OCI-LY7 (cell line): Measurements from ENCODE around the gene KCNQ1. TPM values are rescaled to one million over a fixed set of nuclear protein-coding genes. Genes with fewer than 3 reads are reported as not detected.
A peak's percentile ranks its signal among the peaks of the same experiment; 100 is the strongest.

ENCODE experiments used
- BruUV-seq: library from RNA; stranded (reverse); fragments of 400-500 nt; replicated peaks from 2 replicates; lab custom pipeline; 2021; lab: Mats Ljungman, UMichigan
- CTCF ChIA-PET: fragments of 300-600 bp; sonication (Branson Sonifier 250); formaldehyde crosslinking; loops from one replicate; lab custom pipeline; 2022; ENCODE audit warnings: antibody characterized with exemption; ENCODE audit not compliant: unreplicated experiment; lab: Charles Lee
- POLR2A ChIA-PET: fragments of 300-600 bp; sonication (Branson Sonifier 250); formaldehyde crosslinking; loops from one replicate; lab custom pipeline; 2022; ENCODE audit warnings: antibody characterized with exemption; lab: Charles Lee
- DNase-seq: peaks from one replicate; pipeline ENCODE4 v3.0.0-alpha.2; 2015; ENCODE audit warnings: low spot score
- H2AFZ ChIP-seq: fragments of 200-600 bp; sonication (generic), shearing (Covaris generic); 2 replicates; pipeline ENCODE4 v1.6.1; 2014; ENCODE audit warnings: mild to moderate bottlenecking, antibody characterized with exemption, low read length, moderate library complexity
- H3K27ac ChIP-seq: fragments of 200-600 bp; sonication (generic); 2 replicates; pipeline ENCODE4 v1.5.1; 2014; ENCODE audit warnings: mixed run types, low read depth, mild to moderate bottlenecking, moderate library complexity, low read length, inconsistent platforms; ENCODE audit not compliant: poor library complexity, severe bottlenecking
- H3K36me3 ChIP-seq: fragments of 200-600 bp; sonication (generic); 2 replicates; pipeline ENCODE4 v1.6.1; 2014; ENCODE audit warnings: mild to moderate bottlenecking, antibody characterized with exemption, low read length, moderate library complexity, mixed read lengths; ENCODE audit not compliant: insufficient read depth
- H3K4me1 ChIP-seq: fragments of 200-600 bp; sonication (generic); 2 replicates; pipeline ENCODE4 v1.5.1; 2014; ENCODE audit warnings: mild to moderate bottlenecking, low read length; ENCODE audit not compliant: insufficient read depth, poor library complexity, severe bottlenecking
- H3K4me2 ChIP-seq: fragments of 200-600 bp; sonication (generic); 2 replicates; pipeline ENCODE4 v1.6.1; 2014; ENCODE audit warnings: mild to moderate bottlenecking, low read length
- H3K4me3 ChIP-seq: fragments of 200-600 bp; sonication (generic); 2 replicates; pipeline ENCODE4 v1.5.1; 2014; ENCODE audit warnings: mild to moderate bottlenecking, low read depth, low read length; ENCODE audit not compliant: poor library complexity, severe bottlenecking
- H3K79me2 ChIP-seq: fragments of 200-600 bp; sonication (generic); 2 replicates; pipeline ENCODE4 v1.6.1; 2016; ENCODE audit warnings: low read depth, mild to moderate bottlenecking, low read length, moderate library complexity, mixed read lengths; ENCODE audit not compliant: insufficient read depth
- H3K9me2 ChIP-seq: fragments of 200-600 bp; sonication (generic); 2 replicates; pipeline ENCODE4 v1.6.1; 2016; ENCODE audit warnings: mild to moderate bottlenecking, low read length, mixed read lengths; ENCODE audit not compliant: insufficient read depth
- H3K9me3 ChIP-seq: fragments of 200-600 bp; sonication (generic); 2 replicates; pipeline ENCODE4 v1.6.1; 2014; ENCODE audit warnings: mild to moderate bottlenecking, mixed run types, low read length, mixed read lengths
- H4K20me1 ChIP-seq: fragments of 200-600 bp; sonication (generic); 2 replicates; pipeline ENCODE4 v1.6.1; 2014; ENCODE audit warnings: mild to moderate bottlenecking, antibody characterized with exemption, low read length, moderate library complexity, mixed read lengths; ENCODE audit not compliant: insufficient read depth
- EZH2phosphoT487 ChIP-seq: fragments of 200-600 bp; sonication (generic); IDR thresholded peaks from 2 replicates; pipeline ENCODE4 v1.6.1; 2018; ENCODE audit warnings: low read depth, borderline replicate concordance, mild to moderate bottlenecking, mixed run types, antibody characterized with exemption, low read length, moderate library complexity, mixed read lengths
- intact Hi-C: fragments of 100-400 bp; cut with micrococcal nuclease; formaldehyde crosslinking; loops from one replicate; pipeline ENCODE4 v1.10.0; 2022; ENCODE audit not compliant: unreplicated experiment
- total RNA-seq, 2 experiments: library from RNA; depleted of rRNA in 1 of 2; stranded (reverse); fragments of >200 nt in 1 of 2; shearing (Covaris generic) in 1 of 2; gene quantifications; 2 replicates each; pipeline ENCODE4 v1.2.3, GENCODE V29; 2014 to 2022
- TF ChIP-seq, protein P1 (sequence below): fragments of 200-600 bp; sonication (generic); conservative IDR thresholded peaks from 2 replicates; pipeline ENCODE4 v1.5.1; 2014; ENCODE audit warnings: mild to moderate bottlenecking, antibody characterized with exemption, low read length, moderate library complexity, mixed read lengths

The KCNQ1 gene
- total RNA-seq, 2 experiments from 2014 or later, result 0.22 to 1.3 TPM

DNA sequence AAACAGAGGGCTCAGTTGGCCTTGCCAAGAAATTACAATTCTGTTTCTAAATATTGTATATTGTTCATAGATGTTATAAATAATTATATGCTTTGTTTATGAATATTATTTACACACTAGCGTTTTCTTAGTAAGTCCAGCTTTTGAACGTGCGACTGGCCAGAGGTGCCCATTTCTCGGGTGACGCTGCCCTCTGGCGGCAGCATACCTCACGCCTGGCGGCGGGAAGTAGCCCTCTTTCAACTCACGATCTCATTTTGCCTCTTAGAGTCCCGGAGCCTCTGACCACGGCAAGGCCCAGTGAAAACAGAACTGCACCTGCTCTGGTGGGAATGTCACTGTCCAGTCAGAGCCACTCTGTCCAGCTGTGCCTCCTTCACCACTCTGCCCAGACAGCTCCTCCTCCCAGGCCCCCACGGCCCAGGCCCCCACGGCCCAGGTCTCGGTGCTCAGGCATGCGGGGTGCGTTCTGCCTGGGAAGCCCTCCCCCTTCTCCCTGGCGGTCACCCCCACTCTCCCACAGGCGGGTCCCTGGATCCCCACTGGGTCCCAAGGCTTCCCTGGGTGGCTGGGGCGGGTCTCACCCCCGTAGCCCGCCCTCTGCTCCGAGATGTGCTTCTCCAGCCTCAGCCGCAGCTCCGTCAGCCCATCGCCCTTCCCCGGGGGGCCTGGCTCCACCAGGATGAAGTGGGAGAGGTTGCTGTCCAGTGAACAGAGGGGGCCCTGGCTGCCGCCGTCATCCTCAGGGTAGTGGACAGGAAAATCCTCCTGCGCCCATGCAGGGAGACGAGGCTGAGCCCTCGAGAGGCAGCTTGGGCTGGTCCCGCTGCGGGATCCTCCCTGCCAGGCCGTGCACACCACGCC, 24.9 kb upstream of the KCNQ1 start:
- no peak for TF ChIP-seq EZH2phosphoT487
- TF ChIP-seq, protein P1, sequence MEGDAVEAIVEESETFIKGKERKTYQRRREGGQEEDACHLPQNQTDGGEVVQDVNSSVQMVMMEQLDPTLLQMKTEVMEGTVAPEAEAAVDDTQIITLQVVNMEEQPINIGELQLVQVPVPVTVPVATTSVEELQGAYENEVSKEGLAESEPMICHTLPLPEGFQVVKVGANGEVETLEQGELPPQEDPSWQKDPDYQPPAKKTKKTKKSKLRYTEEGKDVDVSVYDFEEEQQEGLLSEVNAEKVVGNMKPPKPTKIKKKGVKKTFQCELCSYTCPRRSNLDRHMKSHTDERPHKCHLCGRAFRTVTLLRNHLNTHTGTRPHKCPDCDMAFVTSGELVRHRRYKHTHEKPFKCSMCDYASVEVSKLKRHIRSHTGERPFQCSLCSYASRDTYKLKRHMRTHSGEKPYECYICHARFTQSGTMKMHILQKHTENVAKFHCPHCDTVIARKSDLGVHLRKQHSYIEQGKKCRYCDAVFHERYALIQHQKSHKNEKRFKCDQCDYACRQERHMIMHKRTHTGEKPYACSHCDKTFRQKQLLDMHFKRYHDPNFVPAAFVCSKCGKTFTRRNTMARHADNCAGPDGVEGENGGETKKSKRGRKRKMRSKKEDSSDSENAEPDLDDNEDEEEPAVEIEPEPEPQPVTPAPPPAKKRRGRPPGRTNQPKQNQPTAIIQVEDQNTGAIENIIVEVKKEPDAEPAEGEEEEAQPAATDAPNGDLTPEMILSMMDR, result peak; percentile 90
- ChIA-PET POLR2A (interaction anchor here (0.7 kb wide), 2 partner anchors 123 to 578 kb away, joined by 3 to 6 read pairs; no protein-coding TSS in a partner anchor), CTCF (interaction anchor here (4.7 kb wide), 1 partner anchor 114 kb away, joined by 44 read pairs; no protein-coding TSS in a partner anchor)
- Histone ChIP-seq H3K27ac (no peak overlapping the region), H3K9me3 (no peaks in the 10 kb centered on the region), H3K36me3 (no peaks in the 10 kb centered on the region), H4K20me1 (no peaks in the 10 kb centered on the region), H3K4me3 (no peak overlapping the region), H3K4me2 (no peak overlapping the region), H3K79me2 (no peaks in the 10 kb centered on the region), H2AFZ (no peak overlapping the region), H3K4me1 (no peaks in the 10 kb centered on the region), H3K9me2 (no peaks in the 10 kb centered on the region)
- DNase-seq, result peak; percentile 79
- BruUV-seq, result no TSS peak
- intact Hi-C loops, result loop anchor here (1.0 kb wide), 3 partner anchors 20 to 223 kb away; partner anchors contain the start of gene TSSC4

GRCh38 chr11:2420502-2421225, 24.1 kb upstream of the KCNQ1 start:
- Histone ChIP-seq H3K4me2 (no peak overlapping the region), H3K79me2 (no peaks in the 10 kb centered on the region), H3K9me2 (no peaks in the 10 kb centered on the region), H2AFZ (no peak overlapping the region), H3K9me3 (no peaks in the 10 kb centered on the region), H3K4me1 (no peaks in the 10 kb centered on the region), H3K36me3 (no peaks in the 10 kb centered on the region), H4K20me1 (no peaks in the 10 kb centered on the region), H3K4me3 (no peak overlapping the region), H3K27ac (no peak overlapping the region)
- BruUV-seq, result no TSS peak
- ChIA-PET POLR2A (no interaction called here), CTCF (interaction anchor here (0.6 to 4.7 kb wide), 4 partner anchors 58 to 482 kb away, joined by 3 to 44 read pairs (median 5); a partner anchor contains a TSS)
- TF ChIP-seq, protein P1, result peak; percentile 83
- TF ChIP-seq EZH2phosphoT487, result no peak
- intact Hi-C loops, result loop anchor here (1.0 kb wide), 1 partner anchor 20 kb away; the partner anchor contains the start of gene TSSC4
- peak; percentile 77 for DNase-seq
